HG03175 (cell line): ENCODE measurements around the gene UPB1.

Experiments
- ATAC-seq: cut with Tn5 transposase; IDR thresholded peaks from one replicate; pipeline ENCODE4 v1.9.1; 2021; ENCODE audit warnings: mild to moderate bottlenecking, moderate library complexity; ENCODE audit not compliant: unreplicated experiment

The UPB1 gene

GRCh38 chr22:24494528-24495364, at the start of gene UPB1:
Gene UPB1, plus strand, starts transcription at chr22:24495332. Its CDS starts 72 bp downstream, at chr22:24495404.
- no peak for ATAC-seq

- no peak for ATAC-seq
Measured at GRCh38 chr22:24445481-24446259, 49.5 kb upstream of the UPB1 start.

- no peak for ATAC-seq
Measured at GRCh38 chr22:24446260-24446611, 48.9 kb upstream of the UPB1 start.

GRCh38 chr22:24450610-24451009, 44.5 kb upstream of the UPB1 start:
- ATAC-seq = no peak

GRCh38 chr22:24451162-24451561, 44.0 kb upstream of the UPB1 start:
- ATAC-seq = no peak

GRCh38 chr22:24453853-24454252, 41.3 kb upstream of the UPB1 start:
- ATAC-seq = no peak

GRCh38 chr22:24455039-24455438, 40.1 kb upstream of the UPB1 start:
- no peak for ATAC-seq

GRCh38 chr22:24455751-24456426, 39.2 kb upstream of the UPB1 start:
- ATAC-seq = no peak

- no peak for ATAC-seq
Measured at GRCh38 chr22:24457894-24458420, 37.2 kb upstream of the UPB1 start.

GRCh38 chr22:24459911-24460310, 35.2 kb upstream of the UPB1 start:
- ATAC-seq = no peak

- ATAC-seq = no peak
Measured at GRCh38 chr22:24460418-24461089, 34.6 kb upstream of the UPB1 start.

GRCh38 chr22:24463071-24463760, 31.9 kb upstream of the UPB1 start:
- no peak for ATAC-seq

- no peak for ATAC-seq
Measured at GRCh38 chr22:24465566-24465965, 29.6 kb upstream of the UPB1 start.

GRCh38 chr22:24465975-24466374, 29.2 kb upstream of the UPB1 start:
- ATAC-seq = no peak

GRCh38 chr22:24466716-24467328, 28.3 kb upstream of the UPB1 start:
- ATAC-seq = no peak

- no peak for ATAC-seq
Measured at GRCh38 chr22:24467340-24467739, 27.8 kb upstream of the UPB1 start.

- no peak for ATAC-seq
Measured at GRCh38 chr22:24471570-24471969, 23.6 kb upstream of the UPB1 start.

GRCh38 chr22:24473284-24473683, 21.8 kb upstream of the UPB1 start:
- no peak for ATAC-seq

GRCh38 chr22:24474221-24474620, 20.9 kb upstream of the UPB1 start:
- ATAC-seq = no peak
